ENCODE data around the gene MEOX1. TPM values are rescaled to one million over a fixed set of nuclear protein-coding genes. Genes with fewer than 3 reads are reported as not detected.

MEOX1 gene
- total and polyA plus RNA-seq, 4 donors = 0.26 to 1.2 (median 0.70) TPM

DNA sequence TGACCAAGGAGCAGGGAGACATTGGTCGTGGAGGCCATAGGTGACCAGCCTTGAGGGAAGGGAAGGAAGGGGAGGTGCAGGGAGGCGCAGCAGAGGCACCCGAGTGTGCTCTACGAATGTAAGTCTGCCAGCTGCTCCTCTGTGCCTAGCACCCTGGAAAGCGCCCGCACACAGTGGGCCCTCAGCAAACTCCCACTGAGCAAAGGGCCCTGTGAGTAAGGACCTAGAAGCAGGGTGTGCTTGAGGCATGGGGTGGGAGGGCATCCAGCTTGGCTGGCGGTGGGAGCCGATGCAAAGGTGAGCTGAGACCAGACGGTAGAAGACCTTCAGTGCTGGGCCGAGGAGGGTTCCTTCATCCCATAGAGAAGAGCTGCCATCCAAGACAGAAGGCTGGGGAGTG lies 36.2 kb upstream of the MEOX1 start:
- Histone ChIP-seq H3K9ac (ENCODE audit: insufficient read depth in 1 of 2, low read length in 2 of 2) (no peak overlapping the region), H3K9me3 (ENCODE audit: control insufficient read depth in 4 of 4, insufficient read depth in 3 of 4, low read length in 3 of 4) (peaks cover 0 to 4% (median 0%) of the 10 kb centered on the region in 4 donors), H3K27ac (ENCODE audit: low read depth in 1 of 2, low read length in 1 of 2) (no peak overlapping the region), H3K36me3 (ENCODE audit: control insufficient read depth in 4 of 4, insufficient read depth in 4 of 4, low read length in 4 of 4) (no peaks in the 10 kb centered on the region), H3K4me3 (no peak overlapping the region), H3K27me3 (ENCODE audit: control insufficient read depth in 3 of 3, insufficient read depth in 3 of 3, low read length in 2 of 3) (no peaks in the 10 kb centered on the region), H3K4me1 (ENCODE audit: control insufficient read depth in 5 of 5, insufficient read depth in 5 of 5, low read length in 5 of 5) (peaks cover 0 to 9% (median 0%) of the 10 kb centered on the region in 5 donors)
- 88 to 95% methylated on average over 10 of the region's 10 CpGs for WGBS, 2 donors
- no peak for DNase-seq
- ATAC-seq (ENCODE audit: insufficient read depth, low FRiP score) = no peak
- TF ChIP-seq, protein P1, sequence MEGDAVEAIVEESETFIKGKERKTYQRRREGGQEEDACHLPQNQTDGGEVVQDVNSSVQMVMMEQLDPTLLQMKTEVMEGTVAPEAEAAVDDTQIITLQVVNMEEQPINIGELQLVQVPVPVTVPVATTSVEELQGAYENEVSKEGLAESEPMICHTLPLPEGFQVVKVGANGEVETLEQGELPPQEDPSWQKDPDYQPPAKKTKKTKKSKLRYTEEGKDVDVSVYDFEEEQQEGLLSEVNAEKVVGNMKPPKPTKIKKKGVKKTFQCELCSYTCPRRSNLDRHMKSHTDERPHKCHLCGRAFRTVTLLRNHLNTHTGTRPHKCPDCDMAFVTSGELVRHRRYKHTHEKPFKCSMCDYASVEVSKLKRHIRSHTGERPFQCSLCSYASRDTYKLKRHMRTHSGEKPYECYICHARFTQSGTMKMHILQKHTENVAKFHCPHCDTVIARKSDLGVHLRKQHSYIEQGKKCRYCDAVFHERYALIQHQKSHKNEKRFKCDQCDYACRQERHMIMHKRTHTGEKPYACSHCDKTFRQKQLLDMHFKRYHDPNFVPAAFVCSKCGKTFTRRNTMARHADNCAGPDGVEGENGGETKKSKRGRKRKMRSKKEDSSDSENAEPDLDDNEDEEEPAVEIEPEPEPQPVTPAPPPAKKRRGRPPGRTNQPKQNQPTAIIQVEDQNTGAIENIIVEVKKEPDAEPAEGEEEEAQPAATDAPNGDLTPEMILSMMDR (IDR thresholded peaks at IDR 0.05; ENCODE audit: control extremely low read depth, extremely low read depth) = no peak

DNA sequence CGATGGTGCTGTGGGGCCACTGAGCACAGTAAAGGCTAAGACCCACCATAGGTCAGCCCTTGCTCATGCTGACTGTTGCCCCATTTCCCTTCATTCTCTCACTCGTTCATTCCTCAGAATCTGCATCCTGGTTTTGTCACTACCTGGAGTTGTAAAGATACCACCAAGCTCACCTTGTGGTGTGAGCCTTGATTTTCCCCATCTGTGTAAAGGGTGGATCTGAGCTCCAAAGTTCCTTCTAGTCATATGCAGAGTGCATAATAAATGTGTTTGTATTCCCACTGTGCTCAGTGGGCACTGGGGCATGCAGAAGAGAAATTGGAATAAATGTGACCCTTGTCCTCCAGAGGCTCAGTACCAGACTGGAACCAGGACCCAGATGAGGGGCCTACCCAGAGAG lies 35.2 kb upstream of the MEOX1 start:
- H3K9me3 ChIP-seq (ENCODE audit: control insufficient read depth in 4 of 4, insufficient read depth in 3 of 4, low read length in 3 of 4) = peaks cover 0 to 4% (median 0%) of the 10 kb centered on the region in 4 donors
- no peak overlapping the region for H3K4me3 ChIP-seq
- H3K27me3 ChIP-seq (ENCODE audit: control insufficient read depth in 3 of 3, insufficient read depth in 3 of 3, low read length in 2 of 3) = no peaks in the 10 kb centered on the region
- no peak overlapping the region for H3K9ac ChIP-seq (ENCODE audit: insufficient read depth in 1 of 2, low read length in 2 of 2)
- 42 to 69% methylated on average over 2 of the region's 2 CpGs for WGBS, 2 donors
- no peaks in the 10 kb centered on the region for H3K36me3 ChIP-seq (ENCODE audit: control insufficient read depth in 4 of 4, insufficient read depth in 4 of 4, low read length in 4 of 4)
- no peak for DNase-seq
- no peak for ATAC-seq (ENCODE audit: insufficient read depth, low FRiP score)
- H3K27ac ChIP-seq (ENCODE audit: low read depth in 1 of 2, low read length in 1 of 2) = no peak overlapping the region
- peaks cover 0 to 9% (median 0%) of the 10 kb centered on the region in 5 donors for H3K4me1 ChIP-seq (ENCODE audit: control insufficient read depth in 5 of 5, insufficient read depth in 5 of 5, low read length in 5 of 5)
- TF ChIP-seq, protein P1 (IDR thresholded peaks at IDR 0.05; ENCODE audit: control extremely low read depth, extremely low read depth) = no peak

- Histone ChIP-seq H3K4me3 (no peak overlapping the region), H3K27me3 (ENCODE audit: control insufficient read depth in 3 of 3, insufficient read depth in 3 of 3, low read length in 2 of 3) (no peaks in the 10 kb centered on the region), H3K9me3 (ENCODE audit: control insufficient read depth in 4 of 4, insufficient read depth in 3 of 4, low read length in 3 of 4) (peaks cover 0 to 4% (median 0%) of the 10 kb centered on the region in 4 donors), H3K27ac (ENCODE audit: low read depth in 1 of 2, low read length in 1 of 2) (no peak overlapping the region), H3K36me3 (ENCODE audit: control insufficient read depth in 4 of 4, insufficient read depth in 4 of 4, low read length in 4 of 4) (no peaks in the 10 kb centered on the region), H3K9ac (ENCODE audit: insufficient read depth in 1 of 2, low read length in 2 of 2) (no peak overlapping the region), H3K4me1 (ENCODE audit: control insufficient read depth in 5 of 5, insufficient read depth in 5 of 5, low read length in 5 of 5) (peaks cover 0 to 9% (median 0%) of the 10 kb centered on the region in 5 donors)
- TF ChIP-seq, protein P1 (IDR thresholded peaks at IDR 0.05; ENCODE audit: control extremely low read depth, extremely low read depth) = no peak
- no peak for ATAC-seq (ENCODE audit: insufficient read depth, low FRiP score)
- DNase-seq = peak; percentile 21 to 45 (median 40)
- WGBS, 2 donors = 34 to 45% methylated on average over 12 of the region's 12 CpGs
Measured at GRCh38 chr17:43695970-43696865, 34.5 kb upstream of the MEOX1 start.
